Measurements from ENCODE around the gene CHRM3.

DNA sequence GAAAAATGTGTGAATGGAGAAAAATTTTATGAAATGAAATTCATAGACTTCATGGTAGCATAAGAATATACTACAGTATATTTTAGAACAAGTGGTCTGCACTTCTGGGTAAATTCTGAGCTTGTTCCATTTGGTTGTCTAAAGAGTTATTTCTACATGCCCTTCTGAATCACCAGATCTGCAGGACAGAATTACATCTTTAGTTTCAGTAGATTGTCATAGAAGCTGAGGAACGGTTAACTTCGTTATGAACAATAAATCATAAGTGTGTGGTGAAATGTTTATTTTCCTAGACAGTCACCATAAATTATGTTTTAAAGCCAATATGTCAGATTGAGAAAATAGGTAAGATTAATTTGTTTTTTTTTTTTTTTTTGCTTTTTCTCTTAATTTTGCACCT is 30.9 kb downstream of the CHRM3 start:
- TF ChIP-seq, protein P1, sequence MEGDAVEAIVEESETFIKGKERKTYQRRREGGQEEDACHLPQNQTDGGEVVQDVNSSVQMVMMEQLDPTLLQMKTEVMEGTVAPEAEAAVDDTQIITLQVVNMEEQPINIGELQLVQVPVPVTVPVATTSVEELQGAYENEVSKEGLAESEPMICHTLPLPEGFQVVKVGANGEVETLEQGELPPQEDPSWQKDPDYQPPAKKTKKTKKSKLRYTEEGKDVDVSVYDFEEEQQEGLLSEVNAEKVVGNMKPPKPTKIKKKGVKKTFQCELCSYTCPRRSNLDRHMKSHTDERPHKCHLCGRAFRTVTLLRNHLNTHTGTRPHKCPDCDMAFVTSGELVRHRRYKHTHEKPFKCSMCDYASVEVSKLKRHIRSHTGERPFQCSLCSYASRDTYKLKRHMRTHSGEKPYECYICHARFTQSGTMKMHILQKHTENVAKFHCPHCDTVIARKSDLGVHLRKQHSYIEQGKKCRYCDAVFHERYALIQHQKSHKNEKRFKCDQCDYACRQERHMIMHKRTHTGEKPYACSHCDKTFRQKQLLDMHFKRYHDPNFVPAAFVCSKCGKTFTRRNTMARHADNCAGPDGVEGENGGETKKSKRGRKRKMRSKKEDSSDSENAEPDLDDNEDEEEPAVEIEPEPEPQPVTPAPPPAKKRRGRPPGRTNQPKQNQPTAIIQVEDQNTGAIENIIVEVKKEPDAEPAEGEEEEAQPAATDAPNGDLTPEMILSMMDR (IDR thresholded peaks at IDR 0.05), result no peak
- TF ChIP-seq POLR2AphosphoS5 (IDR thresholded peaks at IDR 0.05; ENCODE audit: insufficient read depth in 1 of 2, low read depth in 1 of 2) (no peak), POLR2A (IDR thresholded peaks at IDR 0.05) (no peak)
